Erythroblast (primary cell): ENCODE data around the gene ZNF41.

Experiments
- DNase-seq, 2 experiments: peaks; one replicate each; lab custom pipeline; 2025; lab: John Stamatoyannopoulos, UW
- GATA1 ChIP-seq: IDR thresholded peaks from 2 replicates; pipeline ENCODE4 v1.6.1; 2011; ENCODE audit warnings: low read depth, mild to moderate bottlenecking, control low read depth, low read length, moderate library complexity
- POLR2A ChIP-seq: IDR thresholded peaks from 2 replicates; pipeline ENCODE4 v1.6.1; 2011; ENCODE audit warnings: mild to moderate bottlenecking, low read length

Gene ZNF41

GRCh38 chrX:47480576-47480975 is 2.4 kb downstream of the ZNF41 start:
- DNase-seq, result no peak
- TF ChIP-seq POLR2A (no peak), GATA1 (no peak)

- no peak for TF ChIP-seq POLR2A
- TF ChIP-seq GATA1, result no peak
- no peak for DNase-seq
These were observed 7.5 kb downstream of the ZNF41 start for GRCh38 chrX:47475476-47475875.

- DNase-seq, result no peak
- no peak for TF ChIP-seq POLR2A
- TF ChIP-seq GATA1, result no peak
These were observed 15.9 kb downstream of the ZNF41 start for GRCh38 chrX:47467106-47467505.

GRCh38 chrX:47460561-47460960 is 22.5 kb downstream of the ZNF41 start:
- TF ChIP-seq POLR2A (no peak), GATA1 (no peak)
- no peak for DNase-seq

GRCh38 chrX:47458528-47458927 is 24.5 kb downstream of the ZNF41 start:
- no peak for DNase-seq
- TF ChIP-seq POLR2A (no peak), GATA1 (no peak)

GRCh38 chrX:47456080-47456479 is 26.9 kb downstream of the ZNF41 start:
- no peak for DNase-seq
- TF ChIP-seq POLR2A (no peak), GATA1 (no peak)

- TF ChIP-seq GATA1, result no peak
- no peak for TF ChIP-seq POLR2A
- no peak for DNase-seq
These were observed 30.9 kb downstream of the ZNF41 start for GRCh38 chrX:47452112-47452511.

GRCh38 chrX:47448165-47448806 is 34.7 kb downstream of the ZNF41 start:
- DNase-seq, result no peak
- TF ChIP-seq GATA1 (no peak), POLR2A (no peak)

GRCh38 chrX:47447607-47448006 is 35.4 kb downstream of the ZNF41 start:
- DNase-seq, result no peak
- TF ChIP-seq GATA1, result no peak
- no peak for TF ChIP-seq POLR2A

GRCh38 chrX:47446971-47447370 is 36.1 kb downstream of the ZNF41 start:
- no peak for TF ChIP-seq POLR2A
- no peak for DNase-seq

GRCh38 chrX:47446431-47446830 is 36.6 kb downstream of the ZNF41 start:
- DNase-seq, result no peak
- TF ChIP-seq POLR2A (no peak), GATA1 (no peak)

GRCh38 chrX:47430925-47431324 is 52.1 kb downstream of the ZNF41 start:
- TF ChIP-seq GATA1, result no peak
- TF ChIP-seq POLR2A, result no peak
- no peak for DNase-seq

- TF ChIP-seq GATA1, result no peak
- no peak for TF ChIP-seq POLR2A
- no peak for DNase-seq
These were observed 60.6 kb downstream of the ZNF41 start for GRCh38 chrX:47422444-47422843.

GRCh38 chrX:47420962-47421361 is 62.1 kb downstream of the ZNF41 start:
- DNase-seq, result no peak
- TF ChIP-seq GATA1 (no peak), POLR2A (no peak)

GRCh38 chrX:47420265-47420664 is 62.8 kb downstream of the ZNF41 start:
- TF ChIP-seq GATA1, result no peak
- TF ChIP-seq POLR2A, result no peak
- peak in 1 of 2 experiments; percentile 14 for DNase-seq
